ENCODE measurements around the gene FZR1. TPM values are rescaled to one million over a fixed set of nuclear protein-coding genes. Genes with fewer than 3 reads are reported as not detected.

FZR1 gene
- total RNA-seq, 1 donor from 2014 or later = 20.7 TPM

DNA sequence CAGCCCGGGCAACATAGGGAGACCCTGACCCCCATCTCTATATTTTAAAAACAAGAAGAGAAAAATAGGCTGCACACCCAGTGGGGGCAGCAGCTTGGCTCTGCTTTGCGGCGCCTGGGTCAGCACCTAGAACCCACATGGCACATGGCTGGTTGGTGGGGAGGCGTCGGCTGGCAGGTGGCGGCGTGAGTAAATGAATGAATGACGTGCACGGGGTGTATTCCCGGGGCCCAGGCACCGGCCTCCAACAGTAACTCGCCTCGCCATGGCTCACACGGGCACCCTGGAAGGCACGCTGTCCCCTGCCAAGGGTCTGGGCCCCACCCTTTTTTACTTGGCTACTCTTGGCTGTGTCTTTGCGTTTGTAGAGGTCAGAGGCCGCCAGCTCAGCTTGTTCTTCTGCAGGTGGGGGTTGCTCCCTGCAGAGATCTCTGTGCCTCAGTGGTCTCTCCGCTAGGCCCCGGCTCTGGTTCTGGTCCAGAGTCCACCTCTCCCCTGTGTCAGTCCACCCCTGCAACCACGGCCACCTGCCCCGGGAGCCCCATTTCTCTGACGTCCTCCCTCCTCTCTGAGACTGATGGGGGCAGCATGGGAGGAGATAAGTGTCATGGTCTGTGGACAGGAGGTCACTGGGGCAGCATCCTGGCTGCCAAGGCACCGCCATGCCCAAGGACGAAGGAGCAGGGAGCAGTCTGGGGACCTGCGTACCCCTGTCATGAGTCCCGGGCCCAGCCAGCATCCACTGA is 5.6 kb downstream of the FZR1 start:
- Histone ChIP-seq H3K9me3 (replicated peaks) (no peaks in the 10 kb centered on the region), H3K4me3 (no peak overlapping the region), H3K27me3 (ENCODE audit: low read depth) (no peaks in the 10 kb centered on the region), H3K27ac (replicated peaks) (no peak overlapping the region), H3K4me1 (peaks cover 71% of the 10 kb centered on the region), H3K36me3 (peaks cover 14% of the 10 kb centered on the region)
- intact Hi-C loops (cut with micrococcal nuclease) = no loop called here
- no peak for DNase-seq
- TF ChIP-seq CTCF (IDR thresholded peaks at IDR 0.05; ENCODE audit: borderline replicate concordance) = no peak

DNA sequence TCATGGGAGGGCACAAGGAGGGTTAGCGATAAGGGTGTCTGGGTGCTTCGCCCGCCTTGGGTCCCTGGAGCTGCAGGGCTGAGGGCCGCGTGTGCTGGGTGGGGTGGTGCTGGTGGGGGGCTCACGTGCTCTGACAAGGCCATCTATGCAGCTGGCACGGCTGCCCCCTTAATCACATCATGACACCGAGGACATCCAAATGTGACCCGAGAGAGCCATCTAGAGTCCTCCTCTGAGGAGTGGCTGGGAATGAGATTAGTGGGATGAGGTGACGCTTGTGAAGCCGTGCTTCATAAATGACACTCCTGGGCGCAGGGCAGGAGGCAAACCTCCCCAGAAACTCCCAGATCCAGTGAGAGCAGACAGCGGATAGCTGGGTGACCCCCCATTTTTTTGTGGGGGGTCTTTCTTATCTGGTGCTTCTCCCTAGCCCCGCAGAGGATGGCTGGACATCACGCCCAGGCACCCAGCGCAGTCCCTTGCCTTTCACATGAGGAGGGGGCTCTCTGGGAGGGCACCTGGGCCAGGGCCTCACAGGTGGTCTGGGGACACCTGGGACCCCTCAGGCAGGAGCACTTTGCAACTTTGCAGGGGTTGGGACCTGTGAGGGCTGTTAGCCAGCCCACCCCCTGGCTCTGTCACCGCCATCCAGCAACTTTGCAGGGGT is 6.6 kb downstream of the FZR1 start:
- no peak for DNase-seq
- Histone ChIP-seq H3K36me3 (peaks cover 14% of the 10 kb centered on the region), H3K27me3 (ENCODE audit: low read depth) (no peaks in the 10 kb centered on the region), H3K27ac (replicated peaks) (no peak overlapping the region), H3K9me3 (replicated peaks) (no peaks in the 10 kb centered on the region), H3K4me1 (peaks cover 70% of the 10 kb centered on the region), H3K4me3 (no peak overlapping the region)
- intact Hi-C loops (cut with micrococcal nuclease) = no loop called here
- TF ChIP-seq CTCF (IDR thresholded peaks at IDR 0.05; ENCODE audit: borderline replicate concordance) = no peak

- peaks cover 69% of the 10 kb centered on the region for H3K4me1 ChIP-seq
- no peak for DNase-seq
Observed at GRCh38 chr19:3513229-3514140, 7.4 kb downstream of the FZR1 start.

GRCh38 chr19:3514930-3515329 is 8.8 kb downstream of the FZR1 start:
- H3K9me3 ChIP-seq (replicated peaks) = no peaks in the 10 kb centered on the region
- no peak for TF ChIP-seq CTCF (IDR thresholded peaks at IDR 0.05; ENCODE audit: borderline replicate concordance)
- no peak overlapping the region for H3K27ac ChIP-seq (replicated peaks)
- no peaks in the 10 kb centered on the region for H3K27me3 ChIP-seq (ENCODE audit: low read depth)
- peaks cover 63% of the 10 kb centered on the region for H3K4me1 ChIP-seq
- intact Hi-C loops (cut with micrococcal nuclease) = no loop called here
- DNase-seq = no peak
- no peak overlapping the region for H3K4me3 ChIP-seq
- peaks cover 14% of the 10 kb centered on the region for H3K36me3 ChIP-seq

More at GRCh38 chr19:3513229-3514140, 7.4 kb downstream of the FZR1 start:
- intact Hi-C loops (cut with micrococcal nuclease) = no loop called here
- Histone ChIP-seq H3K4me3 (no peak overlapping the region), H3K27me3 (ENCODE audit: low read depth) (no peaks in the 10 kb centered on the region), H3K9me3 (replicated peaks) (no peaks in the 10 kb centered on the region), H3K27ac (replicated peaks) (no peak overlapping the region), H3K36me3 (peaks cover 14% of the 10 kb centered on the region)
- no peak for TF ChIP-seq CTCF (IDR thresholded peaks at IDR 0.05; ENCODE audit: borderline replicate concordance)

DNA sequence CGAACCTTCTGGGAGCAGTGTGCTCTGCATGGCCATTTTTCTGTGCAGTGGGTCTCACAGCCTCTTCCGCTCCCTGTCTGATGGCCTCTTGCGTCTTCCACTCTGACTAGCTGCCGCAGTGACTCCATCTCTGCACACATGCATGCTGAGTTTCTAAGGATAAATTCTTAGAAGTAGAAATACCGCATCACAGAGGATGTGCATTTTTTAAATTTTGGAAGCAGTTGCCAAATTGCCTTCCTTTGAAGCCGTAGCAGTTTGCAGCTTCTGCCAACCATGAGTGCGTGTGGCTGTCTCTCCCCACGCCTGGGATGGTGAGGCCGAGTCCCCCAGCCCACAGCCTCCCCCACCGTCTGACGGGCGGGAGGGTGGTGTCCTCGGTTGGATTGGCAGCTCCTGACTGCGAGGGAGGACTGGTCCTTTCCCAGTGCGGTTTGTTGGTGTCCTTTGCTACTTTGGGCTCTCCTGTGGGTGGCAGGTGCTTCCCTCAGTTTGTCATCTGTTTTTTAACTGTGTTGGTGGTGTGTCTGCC is 9.8 kb downstream of the FZR1 start:
- Histone ChIP-seq H3K9me3 (replicated peaks) (no peaks in the 10 kb centered on the region), H3K4me1 (peaks cover 65% of the 10 kb centered on the region), H3K27me3 (ENCODE audit: low read depth) (no peaks in the 10 kb centered on the region), H3K27ac (replicated peaks) (no peak overlapping the region), H3K4me3 (no peak overlapping the region), H3K36me3 (peaks cover 6% of the 10 kb centered on the region)
- intact Hi-C loops (cut with micrococcal nuclease) = no loop called here
- TF ChIP-seq CTCF (IDR thresholded peaks at IDR 0.05; ENCODE audit: borderline replicate concordance) = no peak
- no peak for DNase-seq

All from left ventricle myocardium inferior (tissue), 1 donor.